Vagina (tissue), 2 donors: ENCODE results near the gene CPNE9. TPM values are rescaled to one million over a fixed set of nuclear protein-coding genes. Genes with fewer than 3 reads are reported as not detected.

Experiments
- DNase-seq, 2 donors: peaks; one replicate each; pipeline ENCODE4 v3.0.0-alpha.2; 2017; ENCODE audit errors: extremely low spot score in 2 of 2
- H3K27ac ChIP-seq: fragments of 200-600 bp; sonication (generic); one replicate; pipeline ENCODE4 v1.5.1; 2019
- H3K27me3 ChIP-seq: fragments of 200-600 bp; sonication (generic); one replicate; pipeline ENCODE4 v1.5.1; 2019
- H3K36me3 ChIP-seq, 2 donors: fragments of 200-600 bp; sonication (generic); one replicate each; pipeline ENCODE4 v1.5.1; 2017 to 2019
- H3K4me1 ChIP-seq: fragments of 200-600 bp; sonication (generic); one replicate; pipeline ENCODE4 v1.5.1; 2019
- H3K4me3 ChIP-seq, 2 donors: fragments of 200-600 bp; sonication (generic); 1 replicate in 1 of 2; 2 replicates in 1 of 2; pipeline ENCODE4 v1.5.1; 2016 to 2019
- H3K9me3 ChIP-seq: fragments of 200-600 bp; sonication (generic); one replicate; pipeline ENCODE4 v1.5.1; 2019
- POLR2A ChIP-seq, 2 donors: fragments of 450-650 bp; IDR thresholded peaks; one replicate each; pipeline ENCODE4 v1.6.1; 2017; ENCODE audit warnings: antibody characterized with exemption in 2 of 2, mild to moderate bottlenecking in 2 of 2, moderate library complexity in 2 of 2
- POLR2AphosphoS5 ChIP-seq, 2 donors: sonication (generic); formaldehyde crosslinking; IDR thresholded peaks; one replicate each; pipeline ENCODE4 v1.9.0; 2017; ENCODE audit warnings: antibody characterized with exemption in 2 of 2, mild to moderate bottlenecking in 2 of 2, low read depth in 1 of 2; ENCODE audit not compliant: insufficient read depth in 1 of 2
- intact Hi-C: fragments of 100-400 bp; cut with DNase I; formaldehyde crosslinking; loops from one replicate; pipeline ENCODE4 v1.15.1; 2023
- total RNA-seq: library from RNA; depleted of rRNA; stranded (reverse); fragments of >200 nt; gene quantifications from one replicate; pipeline ENCODE4 v1.2.3, GENCODE V29; 2016
- TF ChIP-seq, protein P1 (sequence below), 3 experiments: fragments of 450-650 bp in 2 of 3; fragments of 200-600 bp in 1 of 3; sonication (generic) in 1 of 3; IDR thresholded peaks; one replicate each; pipeline ENCODE4 v1.5.1; 2017 to 2019; ENCODE audit warnings: antibody characterized with exemption in 3 of 3, mild to moderate bottlenecking in 2 of 3, moderate library complexity in 2 of 3

CPNE9 gene
- total RNA-seq, 1 donor from 2014 or later: not detected

DNA sequence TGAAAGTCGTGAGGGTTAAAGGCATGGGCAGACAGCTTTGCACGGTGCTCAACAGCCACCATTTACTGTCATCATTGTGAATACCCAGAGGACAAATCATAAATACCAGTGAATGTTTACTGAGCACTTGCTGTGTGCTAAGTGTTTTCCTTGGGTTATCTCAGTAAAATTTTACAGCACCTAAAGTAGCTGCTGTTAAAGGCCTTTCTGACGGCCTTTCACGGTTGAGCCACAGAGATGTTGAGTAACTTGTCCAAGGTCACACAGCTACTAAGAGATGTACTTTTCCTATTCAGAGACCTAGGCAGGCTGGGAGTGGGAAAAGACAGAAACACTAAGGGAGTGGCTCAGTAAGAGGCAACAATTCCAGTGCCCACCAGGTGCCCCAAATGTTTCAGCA lies 393 bp upstream of the CPNE9 start:
- Histone ChIP-seq H3K9me3 (no peaks in the 10 kb centered on the region), H3K4me1 (peaks cover 19% of the 10 kb centered on the region), H3K36me3 (peaks cover 0 to 21% of the 10 kb centered on the region in 2 donors), H3K27me3 (no peaks in the 10 kb centered on the region), H3K4me3 (no peak overlapping the region), H3K27ac (no peak overlapping the region)
- intact Hi-C loops: no loop called here
- TF ChIP-seq POLR2AphosphoS5 (IDR thresholded peaks at IDR 0.05; ENCODE audit: insufficient read depth in 1 of 2, low read depth in 1 of 2): no peak
- TF ChIP-seq, protein P1, sequence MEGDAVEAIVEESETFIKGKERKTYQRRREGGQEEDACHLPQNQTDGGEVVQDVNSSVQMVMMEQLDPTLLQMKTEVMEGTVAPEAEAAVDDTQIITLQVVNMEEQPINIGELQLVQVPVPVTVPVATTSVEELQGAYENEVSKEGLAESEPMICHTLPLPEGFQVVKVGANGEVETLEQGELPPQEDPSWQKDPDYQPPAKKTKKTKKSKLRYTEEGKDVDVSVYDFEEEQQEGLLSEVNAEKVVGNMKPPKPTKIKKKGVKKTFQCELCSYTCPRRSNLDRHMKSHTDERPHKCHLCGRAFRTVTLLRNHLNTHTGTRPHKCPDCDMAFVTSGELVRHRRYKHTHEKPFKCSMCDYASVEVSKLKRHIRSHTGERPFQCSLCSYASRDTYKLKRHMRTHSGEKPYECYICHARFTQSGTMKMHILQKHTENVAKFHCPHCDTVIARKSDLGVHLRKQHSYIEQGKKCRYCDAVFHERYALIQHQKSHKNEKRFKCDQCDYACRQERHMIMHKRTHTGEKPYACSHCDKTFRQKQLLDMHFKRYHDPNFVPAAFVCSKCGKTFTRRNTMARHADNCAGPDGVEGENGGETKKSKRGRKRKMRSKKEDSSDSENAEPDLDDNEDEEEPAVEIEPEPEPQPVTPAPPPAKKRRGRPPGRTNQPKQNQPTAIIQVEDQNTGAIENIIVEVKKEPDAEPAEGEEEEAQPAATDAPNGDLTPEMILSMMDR (IDR thresholded peaks at IDR 0.05): no peak
- no peak for TF ChIP-seq POLR2A (IDR thresholded peaks at IDR 0.05)
- no peak for DNase-seq

DNA sequence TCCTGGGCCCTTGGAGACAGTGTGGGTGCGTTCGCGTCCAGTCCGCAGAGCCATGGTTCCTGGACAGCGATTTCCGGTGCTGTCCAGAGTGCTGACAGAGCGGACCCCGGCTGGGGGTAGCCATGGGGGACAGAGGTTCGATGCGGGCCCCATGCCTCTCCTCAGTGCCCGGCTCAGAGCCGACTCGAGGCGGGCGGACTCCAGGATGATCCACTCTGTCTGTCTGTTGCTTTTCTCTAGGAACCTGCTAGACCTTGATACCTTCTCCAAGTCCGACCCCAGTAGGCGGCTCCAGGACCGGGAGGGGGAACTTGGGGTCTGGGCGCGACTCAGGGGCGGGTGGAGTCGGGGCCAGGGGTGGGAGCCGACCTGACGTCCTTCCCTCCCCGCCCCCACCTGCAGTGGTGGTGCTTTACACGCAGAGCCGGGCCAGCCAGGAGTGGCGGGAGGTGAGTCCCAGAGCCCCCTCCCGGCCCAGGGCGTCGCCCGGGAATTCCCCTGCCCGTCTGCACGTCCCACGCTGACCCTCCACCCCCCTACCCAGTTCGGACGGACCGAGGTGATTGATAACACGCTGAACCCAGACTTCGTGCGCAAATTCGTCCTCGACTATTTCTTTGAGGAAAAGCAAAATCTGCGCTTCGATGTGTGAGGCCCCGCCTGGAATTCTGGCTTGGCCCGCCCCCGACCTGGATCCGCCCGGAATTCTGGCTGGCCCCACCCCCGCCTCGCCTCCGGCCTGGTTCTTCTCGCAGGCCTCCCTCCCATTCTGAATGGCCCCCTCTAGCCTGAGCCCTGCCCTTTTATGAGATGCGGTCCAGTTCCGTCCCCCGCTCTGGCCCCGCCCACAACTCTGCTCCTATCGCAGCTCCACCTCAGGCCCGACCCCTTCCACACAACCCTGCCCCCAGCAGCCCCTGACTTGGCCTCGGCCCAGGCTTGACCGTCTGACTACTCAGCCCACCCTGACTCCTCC lies 1.0 kb downstream of the CPNE9 start:
- TF ChIP-seq POLR2A (IDR thresholded peaks at IDR 0.05) (no peak), POLR2AphosphoS5 (IDR thresholded peaks at IDR 0.05; ENCODE audit: insufficient read depth in 1 of 2, low read depth in 1 of 2) (no peak)
- TF ChIP-seq, protein P1 (IDR thresholded peaks at IDR 0.05): no peak
- Histone ChIP-seq H3K27ac (no peak overlapping the region), H3K4me3 (peak overlapping the region; percentile 22 to 30), H3K4me1 (peaks cover 19% of the 10 kb centered on the region), H3K9me3 (no peaks in the 10 kb centered on the region), H3K36me3 (peaks cover 0 to 12% of the 10 kb centered on the region in 2 donors), H3K27me3 (no peaks in the 10 kb centered on the region)
- intact Hi-C loops: no loop called here
- no peak for DNase-seq

DNA sequence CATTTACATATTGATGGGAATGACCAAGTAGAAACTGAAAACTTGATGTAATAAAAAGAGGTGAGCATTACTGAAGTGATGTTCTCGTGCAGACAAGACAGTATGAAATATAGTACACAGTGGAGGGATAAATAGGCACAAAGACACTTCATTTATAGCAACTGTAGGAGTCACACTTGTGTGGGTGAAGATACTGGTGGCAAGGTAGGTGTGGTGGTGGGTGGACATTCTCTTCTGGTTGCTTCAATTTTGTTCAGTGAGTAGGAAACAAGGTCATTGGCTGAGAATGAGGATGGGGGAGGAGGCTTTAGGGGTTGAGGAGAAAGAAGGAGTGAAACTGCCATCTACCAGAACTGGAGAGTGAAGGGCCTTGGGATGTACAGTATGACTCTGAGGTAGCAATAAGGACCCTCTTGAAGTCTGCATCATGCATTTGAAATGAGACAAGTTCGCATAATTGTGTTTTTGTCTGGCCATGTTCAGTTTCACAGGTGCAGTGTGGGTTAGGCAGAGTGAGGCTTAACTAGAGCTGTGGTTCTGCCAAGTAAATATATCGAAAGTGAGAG lies 6.6 kb downstream of the CPNE9 start:
- Histone ChIP-seq H3K4me1 (peaks cover 5% of the 10 kb centered on the region), H3K4me3 (no peak overlapping the region)
- intact Hi-C loops: no loop called here

DNA sequence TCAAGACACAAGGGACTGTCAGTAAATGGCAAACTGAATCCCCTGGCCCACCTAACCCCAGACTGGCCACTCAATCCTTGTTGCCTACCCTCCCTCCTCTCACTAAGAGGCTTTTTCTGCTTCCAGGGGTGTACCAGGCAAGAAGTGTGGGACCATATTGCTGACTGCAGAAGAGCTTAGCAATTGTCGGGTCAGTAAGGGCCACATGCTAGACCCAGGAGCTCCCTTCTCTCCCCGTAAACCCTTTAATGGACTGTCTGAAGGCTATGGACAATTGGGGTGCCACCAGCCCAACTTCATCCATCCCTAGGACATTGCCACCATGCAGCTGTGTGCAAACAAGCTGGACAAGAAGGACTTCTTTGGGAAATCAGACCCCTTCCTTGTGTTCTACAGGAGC lies 8.8 kb downstream of the CPNE9 start:
- Histone ChIP-seq H3K27ac (no peak overlapping the region), H3K27me3 (no peaks in the 10 kb centered on the region), H3K9me3 (no peaks in the 10 kb centered on the region), H3K4me3 (no peak overlapping the region), H3K36me3 (no peaks in the 10 kb centered on the region), H3K4me1 (peaks cover 15% of the 10 kb centered on the region)
- no peak for TF ChIP-seq POLR2A (IDR thresholded peaks at IDR 0.05)
- TF ChIP-seq, protein P1 (IDR thresholded peaks at IDR 0.05): no peak
- no peak for TF ChIP-seq POLR2AphosphoS5 (IDR thresholded peaks at IDR 0.05; ENCODE audit: insufficient read depth in 1 of 2, low read depth in 1 of 2)
- DNase-seq: no peak
- intact Hi-C loops: no loop called here

More for the DNA sequence above, 6.6 kb downstream of the CPNE9 start:
- Histone ChIP-seq H3K9me3 (no peaks in the 10 kb centered on the region), H3K36me3 (no peaks in the 10 kb centered on the region), H3K27ac (no peak overlapping the region), H3K27me3 (no peaks in the 10 kb centered on the region)
- DNase-seq: no peak
- no peak for TF ChIP-seq POLR2AphosphoS5 (IDR thresholded peaks at IDR 0.05; ENCODE audit: insufficient read depth in 1 of 2, low read depth in 1 of 2)
- TF ChIP-seq, protein P1 (IDR thresholded peaks at IDR 0.05): no peak
- TF ChIP-seq POLR2A (IDR thresholded peaks at IDR 0.05): no peak
